Iris pigment epithelial cell (primary cell): ENCODE data around the gene SMYD3.

Source experiments
- DNase-seq: peaks from one replicate; pipeline ENCODE4 v3.0.0-alpha.2; 2011; ENCODE audit warnings: low read depth

Gene SMYD3

GRCh38 chr1:246462986-246463385 lies 44.1 kb downstream of the SMYD3 start:
- DNase-seq, result no peak

GRCh38 chr1:246460406-246460805 lies 46.7 kb downstream of the SMYD3 start:
- DNase-seq, result no peak

GRCh38 chr1:246459221-246459620 lies 47.9 kb downstream of the SMYD3 start:
- no peak for DNase-seq

- no peak for DNase-seq
Measured at GRCh38 chr1:246455476-246455875, 51.6 kb downstream of the SMYD3 start.

- DNase-seq, result no peak
Measured at GRCh38 chr1:246454655-246455054, 52.4 kb downstream of the SMYD3 start.

GRCh38 chr1:246450611-246451251 lies 56.3 kb downstream of the SMYD3 start:
- peak; percentile 32 for DNase-seq

- no peak for DNase-seq
Measured at GRCh38 chr1:246448373-246448772, 58.7 kb downstream of the SMYD3 start.

- no peak for DNase-seq
Measured at GRCh38 chr1:246447501-246447900, 59.6 kb downstream of the SMYD3 start.

- no peak for DNase-seq
Measured at GRCh38 chr1:246445503-246445902, 61.6 kb downstream of the SMYD3 start.

GRCh38 chr1:246444617-246445016 lies 62.5 kb downstream of the SMYD3 start:
- DNase-seq, result no peak

- no peak for DNase-seq
Measured at GRCh38 chr1:246437961-246438360, 69.1 kb downstream of the SMYD3 start.

- peak; percentile 68 for DNase-seq
Measured at GRCh38 chr1:246435421-246436041, 71.5 kb downstream of the SMYD3 start.

GRCh38 chr1:246434335-246434734 lies 72.7 kb downstream of the SMYD3 start:
- DNase-seq, result no peak

GRCh38 chr1:246428542-246429308 lies 78.4 kb downstream of the SMYD3 start:
- peak; percentile 78 for DNase-seq

- no peak for DNase-seq
Measured at GRCh38 chr1:246427611-246428010, 79.5 kb downstream of the SMYD3 start.

GRCh38 chr1:246425895-246426294 lies 81.2 kb downstream of the SMYD3 start:
- DNase-seq, result no peak

- no peak for DNase-seq
Measured at GRCh38 chr1:246425139-246425794, 81.8 kb downstream of the SMYD3 start.

- DNase-seq, result no peak
Measured at GRCh38 chr1:246420300-246420699, 86.8 kb downstream of the SMYD3 start.

GRCh38 chr1:246418565-246419312 lies 88.3 kb downstream of the SMYD3 start:
- DNase-seq, result no peak

GRCh38 chr1:246417813-246418564 lies 89.1 kb downstream of the SMYD3 start:
- no peak for DNase-seq

GRCh38 chr1:246417152-246417812 lies 89.8 kb downstream of the SMYD3 start:
- peak; percentile 71 for DNase-seq
